GM18909 (cell line): ENCODE measurements around the gene STRIP2.
A peak's percentile ranks its signal among the peaks of the same experiment; 100 is the strongest.
"Not testable (repeated sequence)": the region's sequence is repeated elsewhere in the genome, so short reads cannot be mapped to it uniquely, and the experiment has no call there.

Experiments used
- ATAC-seq: cut with Tn5 transposase; IDR thresholded peaks from one replicate; pipeline ENCODE4 v1.9.1; 2021; ENCODE audit warnings: mild to moderate bottlenecking; ENCODE audit not compliant: unreplicated experiment, poor library complexity

The STRIP2 gene

GRCh38 chr7:129481376-129481775 lies 47.1 kb downstream of the STRIP2 start:
- ATAC-seq: not testable (repeated sequence)

DNA sequence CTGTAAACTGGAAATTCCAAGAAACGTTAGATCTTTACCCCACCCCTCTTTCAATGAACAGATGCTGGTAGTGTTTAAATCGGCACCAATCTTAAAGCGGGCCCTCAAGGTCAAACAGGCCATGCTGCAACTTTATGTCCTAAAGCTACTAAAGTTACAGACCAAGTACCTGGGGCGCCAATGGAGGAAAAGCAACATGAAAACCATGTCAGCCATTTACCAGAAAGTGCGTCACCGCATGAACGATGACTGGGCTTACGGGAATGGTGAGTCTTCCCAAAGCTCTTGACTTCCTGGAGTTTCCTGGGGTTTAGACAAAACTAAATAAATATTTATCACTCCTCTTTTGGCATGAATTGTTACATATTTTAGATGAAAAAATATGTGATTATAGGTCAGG lies 48.5 kb downstream of the STRIP2 start:
- ATAC-seq: no peak

DNA sequence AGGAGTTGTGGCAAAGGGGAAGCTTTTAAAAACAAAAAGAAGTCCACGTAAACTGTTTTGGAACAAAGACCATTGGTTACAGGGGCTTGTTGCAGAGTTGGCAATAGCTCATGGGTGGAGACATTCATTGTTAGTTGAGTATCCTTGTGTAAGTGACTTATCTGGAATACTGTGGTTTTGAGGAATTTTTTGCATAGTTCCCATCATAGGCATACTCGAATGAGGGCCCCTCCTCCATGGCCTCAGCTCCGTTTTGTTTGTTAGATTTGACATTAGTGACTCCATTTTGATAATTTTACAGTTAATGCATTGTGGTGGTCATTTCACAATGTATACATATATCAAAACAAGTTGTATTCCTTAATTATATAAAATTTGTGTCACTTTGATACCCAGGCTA lies 55.3 kb downstream of the STRIP2 start:
- no peak for ATAC-seq

DNA sequence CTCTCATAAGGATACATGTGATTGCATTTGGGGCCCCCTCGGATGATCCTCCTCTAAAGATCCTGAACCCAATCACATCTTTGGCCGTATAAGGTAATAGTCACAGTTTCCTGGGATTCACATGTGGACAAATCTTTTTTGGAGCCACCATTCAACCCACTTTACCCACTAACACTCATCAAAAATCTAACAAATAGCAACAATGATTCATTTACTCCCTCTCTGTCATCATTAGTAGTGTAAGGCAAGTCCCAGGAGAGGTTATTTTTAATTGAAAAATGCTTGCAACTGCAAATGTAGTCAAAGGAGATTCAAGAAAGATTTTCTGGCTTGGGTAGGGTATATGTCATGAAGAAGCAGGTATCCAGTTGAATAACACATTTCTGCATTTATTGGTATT lies 58.2 kb downstream of the STRIP2 start:
- ATAC-seq: no peak

- ATAC-seq: no peak
These were observed 59.3 kb downstream of the STRIP2 start for GRCh38 chr7:129493555-129493954.

DNA sequence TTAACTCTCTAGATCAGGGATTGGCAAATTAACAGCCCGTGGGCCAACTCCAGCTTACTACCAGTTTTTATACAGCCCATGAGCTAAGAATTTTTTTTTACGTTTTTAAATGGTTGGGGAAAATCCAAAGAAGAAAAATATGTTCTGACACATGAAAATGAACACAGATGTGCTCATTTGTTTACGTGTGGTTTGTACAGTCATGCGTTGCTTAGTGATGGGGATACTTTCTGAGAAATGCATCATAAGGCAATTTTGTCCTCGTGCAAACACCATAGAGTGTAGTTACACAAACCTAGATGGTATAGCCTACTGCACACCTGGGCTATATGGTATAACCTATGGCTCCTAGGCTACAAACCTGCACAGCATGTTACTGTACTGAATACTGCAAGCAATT lies 59.8 kb downstream of the STRIP2 start:
- ATAC-seq: no peak

DNA sequence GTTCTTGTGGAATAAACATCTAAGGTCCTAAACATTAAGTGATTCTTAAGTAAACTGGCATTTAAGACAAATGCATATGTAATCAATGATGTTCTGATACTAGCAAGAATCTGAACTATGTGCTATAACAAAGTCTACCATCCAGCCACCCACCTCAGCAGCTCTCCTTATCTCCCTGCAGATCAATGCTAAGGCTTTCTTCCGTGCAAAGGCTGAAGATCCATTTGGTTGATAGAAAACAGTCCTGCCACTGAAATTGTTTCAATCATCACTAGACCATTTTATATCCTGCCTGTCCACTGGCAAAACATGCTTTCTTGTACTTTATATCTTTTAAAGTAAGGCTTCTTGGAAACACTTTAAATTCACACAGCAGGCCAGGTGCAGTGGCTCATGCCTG lies 61.8 kb downstream of the STRIP2 start:
- no peak for ATAC-seq

DNA sequence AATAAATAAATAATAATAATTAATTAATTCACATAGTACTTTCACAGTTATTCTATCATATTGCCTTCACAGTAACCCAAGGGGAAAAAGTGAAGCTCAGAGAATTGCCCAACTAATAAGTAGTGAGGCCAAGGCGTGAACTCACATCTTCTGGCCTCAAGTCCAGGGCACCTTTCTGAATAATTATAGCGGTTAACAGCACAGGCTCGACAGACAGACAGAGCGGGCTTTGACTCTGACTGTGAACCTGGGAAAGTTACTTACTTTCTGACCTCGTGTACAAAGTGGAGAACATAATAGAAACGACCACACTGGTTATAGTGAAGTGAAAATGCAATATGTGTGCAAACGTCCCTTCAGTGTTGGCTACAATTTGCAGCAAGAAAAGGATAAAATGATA lies 62.4 kb downstream of the STRIP2 start:
- ATAC-seq: no peak

DNA sequence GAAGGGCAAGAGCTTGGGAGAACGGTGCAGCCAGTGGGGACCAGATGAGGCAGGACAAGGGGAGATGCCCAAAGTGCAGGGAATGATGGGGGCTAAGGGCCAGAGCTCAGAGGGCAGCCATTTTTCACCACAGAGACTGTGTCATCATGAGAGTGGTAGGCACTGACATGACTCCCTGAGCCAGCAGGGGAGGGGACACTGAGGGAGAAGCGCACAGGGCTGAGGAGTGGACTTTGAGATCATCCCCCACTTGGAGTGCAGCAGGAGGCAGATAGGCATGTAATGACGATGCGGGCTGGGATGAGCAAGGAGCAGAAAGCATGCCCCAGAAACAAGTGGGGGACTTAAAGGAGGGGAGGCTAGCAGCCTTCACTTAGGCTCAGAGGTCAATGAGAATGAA lies 62.9 kb downstream of the STRIP2 start:
- ATAC-seq: no peak

DNA sequence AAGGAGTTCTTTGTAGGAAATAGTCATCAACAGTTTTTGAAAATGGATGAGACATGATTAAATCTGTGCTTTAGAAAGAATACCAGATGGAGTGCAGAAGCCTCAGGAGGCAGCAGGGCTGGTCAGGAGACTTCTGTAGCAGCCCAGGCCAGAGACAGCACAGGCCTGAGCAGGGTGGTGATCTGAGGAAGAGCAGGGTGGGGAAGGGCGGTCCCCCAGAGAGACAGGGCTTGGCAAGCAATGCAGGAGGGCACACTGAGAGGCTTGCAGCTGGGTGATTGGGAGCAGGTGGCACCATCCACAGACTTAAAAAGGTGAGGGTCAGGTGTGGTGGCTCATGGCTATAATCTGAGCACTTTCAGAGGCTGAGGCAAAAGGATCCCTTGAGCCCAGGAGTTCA lies 63.8 kb downstream of the STRIP2 start:
- ATAC-seq: no peak

- no peak for ATAC-seq
These were observed 65.8 kb downstream of the STRIP2 start for GRCh38 chr7:129499999-129500398.

GRCh38 chr7:129501760-129502707 lies 67.8 kb downstream of the STRIP2 start, which contains the start of gene SMKR1:
SMKR1 (plus strand) TSS chr7:129502531; CDS start chr7:129502825, 294 bp downstream.
- peak; percentile 90 for ATAC-seq

GRCh38 chr7:129502708-129503685 lies 68.8 kb downstream of the STRIP2 start:
- peak; percentile 18 for ATAC-seq

DNA sequence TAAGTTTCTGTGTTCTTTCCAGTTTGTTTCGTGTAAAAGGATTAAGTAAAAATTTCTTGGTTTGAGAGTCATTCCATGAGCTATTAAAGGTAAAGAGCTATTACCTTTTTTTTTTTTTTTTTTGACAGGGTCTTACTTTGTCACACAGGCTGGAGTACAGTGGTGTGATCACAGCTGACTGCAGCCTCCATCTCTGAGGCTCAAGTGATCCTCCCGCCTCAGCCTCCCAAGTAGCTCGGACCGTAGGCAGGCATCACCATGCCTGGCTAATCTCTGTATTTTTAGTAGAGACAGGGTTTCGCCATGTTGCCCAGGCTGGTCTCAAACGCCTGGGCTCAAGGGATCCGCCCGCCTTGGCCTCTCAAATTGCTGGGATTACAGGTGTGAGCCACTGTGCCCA lies 69.5 kb downstream of the STRIP2 start:
- ATAC-seq: no peak

DNA sequence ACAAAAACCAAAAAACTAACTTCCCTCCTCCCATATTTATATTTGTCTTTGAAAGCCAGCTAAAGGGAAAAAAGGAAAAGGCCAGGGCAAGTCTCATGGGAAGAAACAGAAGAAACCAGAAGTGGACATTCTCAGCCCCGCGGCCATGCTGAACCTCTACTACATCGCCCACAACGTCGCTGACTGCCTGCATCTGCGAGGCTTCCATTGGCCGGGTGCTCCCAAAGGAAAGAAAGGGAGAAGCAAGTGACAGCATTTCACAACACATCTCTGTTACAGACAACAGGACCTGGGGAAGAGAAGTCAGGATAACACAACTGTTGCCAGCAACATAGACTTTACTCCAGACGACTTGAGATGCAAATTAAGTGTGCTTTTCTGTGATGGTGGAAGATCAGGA lies 78.0 kb downstream of the STRIP2 start:
- ATAC-seq: no peak

DNA sequence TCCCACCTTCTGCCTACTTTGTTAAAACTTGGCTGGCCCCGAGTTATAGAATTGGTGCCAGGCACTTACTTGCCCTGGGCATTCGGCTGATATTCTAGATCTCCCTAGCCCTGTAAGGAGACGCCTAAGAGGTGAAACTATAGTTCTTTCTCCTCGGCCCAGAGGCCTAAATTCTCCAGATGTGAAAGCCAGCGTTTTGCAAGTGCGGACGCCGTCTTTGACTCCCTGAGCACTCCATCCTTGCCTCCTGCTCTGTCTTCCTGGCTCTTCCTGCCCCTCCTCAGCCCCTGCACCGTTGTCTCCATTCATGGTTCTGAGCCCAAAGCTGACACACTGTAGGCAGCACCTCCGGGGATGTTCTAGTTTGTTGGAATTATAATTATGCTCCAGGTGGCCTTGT lies 79.3 kb downstream of the STRIP2 start:
- ATAC-seq: no peak

- no peak for ATAC-seq
These were observed 80.5 kb downstream of the STRIP2 start for GRCh38 chr7:129514683-129515082.

- ATAC-seq: no peak
These were observed 81.1 kb downstream of the STRIP2 start for GRCh38 chr7:129515381-129515780.

GRCh38 chr7:129517931-129518330 lies 83.7 kb downstream of the STRIP2 start:
- no peak for ATAC-seq

GRCh38 chr7:129519464-129519863 lies 85.2 kb downstream of the STRIP2 start:
- ATAC-seq: no peak
